HG03025 (cell line): ENCODE measurements around the gene RAE1.

Source experiments
- ATAC-seq: cut with Tn5 transposase; IDR thresholded peaks from one replicate; pipeline ENCODE4 v1.9.1; 2021; ENCODE audit warnings: mild to moderate bottlenecking, moderate library complexity; ENCODE audit not compliant: unreplicated experiment, low FRiP score

RAE1 gene

GRCh38 chr20:57387463-57387862 is 36.4 kb downstream of the RAE1 start:
- no peak for ATAC-seq

DNA sequence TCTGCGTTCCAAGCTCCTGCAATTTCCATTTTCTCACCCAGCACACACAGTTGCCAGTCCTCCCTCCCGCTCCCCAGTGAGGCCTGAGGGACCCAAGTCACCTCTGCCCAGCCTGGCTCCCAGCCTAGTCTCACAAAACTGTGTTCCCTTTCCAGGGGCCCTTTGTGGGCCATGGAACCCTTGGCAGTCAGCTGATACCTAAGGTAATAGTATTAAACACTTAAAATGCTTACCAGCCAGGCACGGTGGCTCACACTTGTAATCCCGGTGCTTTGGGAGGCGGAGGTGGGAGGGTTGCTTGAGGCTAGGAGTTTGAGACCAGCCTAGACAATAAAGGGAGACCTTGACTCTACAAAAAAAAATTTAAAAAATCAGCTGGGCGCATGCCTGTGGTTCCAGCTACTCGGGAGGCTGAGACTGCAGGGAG is 36.9 kb downstream of the RAE1 start:
- ATAC-seq = no peak

GRCh38 chr20:57388953-57389694 is 38.1 kb downstream of the RAE1 start:
- no peak for ATAC-seq

DNA sequence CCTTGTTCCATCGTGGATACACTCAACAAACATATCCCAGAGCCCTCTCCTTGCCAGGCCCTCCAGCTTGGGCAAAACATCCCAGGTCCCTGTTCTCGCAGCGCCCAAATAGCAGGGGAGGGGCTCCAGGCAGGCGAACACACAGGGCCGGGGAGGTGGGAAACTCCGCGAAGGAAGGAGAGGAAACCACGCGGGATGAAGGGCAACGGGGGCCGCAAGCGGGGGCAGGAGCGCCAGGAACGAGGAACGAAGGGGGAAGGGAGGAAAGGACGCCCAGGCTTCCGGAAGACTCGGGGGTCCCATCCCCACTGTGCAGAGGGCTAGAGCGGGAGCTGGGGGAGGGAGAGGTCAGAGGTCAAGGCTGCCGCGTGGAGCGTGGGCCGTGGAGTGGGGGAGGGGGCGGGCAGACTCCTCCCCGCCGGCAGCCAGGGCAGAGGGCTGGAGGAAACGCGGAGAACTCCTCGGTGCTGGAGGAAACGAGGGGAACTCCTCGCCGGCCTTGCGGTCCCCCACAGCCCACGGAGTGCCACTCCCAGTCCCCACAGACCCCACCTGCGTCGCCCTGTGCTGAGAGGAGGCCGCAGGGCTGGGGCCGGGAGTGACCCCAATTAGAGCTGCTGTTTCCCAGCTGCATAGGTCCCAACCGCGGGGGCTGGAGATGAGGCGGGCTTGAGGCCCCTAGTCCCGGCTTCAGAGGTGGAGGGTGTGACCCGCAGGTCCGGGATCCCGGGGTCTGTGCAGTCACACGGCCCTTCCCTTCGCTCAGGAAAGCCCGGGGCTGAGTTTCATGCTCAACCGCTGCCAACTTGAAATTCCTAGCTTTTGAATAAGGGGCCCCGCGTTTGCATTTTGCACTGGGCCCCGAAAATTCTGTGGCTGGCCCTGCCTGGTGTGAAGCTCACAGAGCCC is 38.9 kb downstream of the RAE1 start:
- no peak for ATAC-seq

DNA sequence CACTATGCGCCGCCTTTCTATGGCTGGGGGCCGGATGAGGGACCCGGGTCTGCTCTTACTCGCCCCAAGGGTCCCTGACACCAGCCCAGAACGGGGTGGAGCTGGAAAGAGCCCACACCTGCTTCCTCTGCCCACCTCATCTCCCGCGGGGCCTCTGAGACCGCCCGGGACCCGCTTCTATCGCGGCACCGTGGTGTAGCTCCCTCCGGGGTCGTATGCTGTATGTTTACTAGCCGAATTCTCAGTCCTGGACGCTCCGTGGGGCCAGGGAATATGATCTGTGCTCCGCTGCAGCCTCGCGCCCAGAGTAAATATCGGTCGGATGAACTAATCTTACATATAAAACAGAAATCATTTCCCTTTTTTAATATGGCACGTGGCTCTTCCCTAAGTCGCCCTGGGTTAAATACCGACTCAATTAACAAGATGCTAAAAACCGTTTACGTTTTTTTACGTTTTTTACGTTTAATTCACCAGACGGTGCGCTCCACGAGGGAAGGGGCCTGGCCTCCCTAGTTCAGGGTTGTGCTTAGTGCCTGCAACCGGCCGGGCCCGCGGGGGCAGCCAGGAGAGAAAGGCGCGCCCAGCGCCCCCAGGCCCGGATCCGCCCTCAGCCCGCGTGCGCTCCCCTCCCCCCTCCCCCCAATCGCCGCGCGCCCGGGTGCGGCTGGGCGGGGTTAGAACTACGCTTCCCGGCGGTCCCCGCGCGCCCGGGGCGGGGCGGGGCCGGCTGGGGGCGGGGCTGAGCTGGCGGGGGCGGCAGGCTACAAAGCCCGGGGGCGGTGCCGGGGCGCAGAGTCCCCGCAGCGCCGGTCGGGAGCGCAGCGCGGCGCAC is 39.8 kb downstream of the RAE1 start, which contains the start of gene RBM38:
RBM38 (plus strand) TSS at position 793 of the 835 bp plus-strand sequence. CDS start 186 bp downstream, outside the sequence.
- ATAC-seq = peak; percentile 51

GRCh38 chr20:57391439-57392301 is 40.6 kb downstream of the RAE1 start:
- ATAC-seq = no peak

DNA sequence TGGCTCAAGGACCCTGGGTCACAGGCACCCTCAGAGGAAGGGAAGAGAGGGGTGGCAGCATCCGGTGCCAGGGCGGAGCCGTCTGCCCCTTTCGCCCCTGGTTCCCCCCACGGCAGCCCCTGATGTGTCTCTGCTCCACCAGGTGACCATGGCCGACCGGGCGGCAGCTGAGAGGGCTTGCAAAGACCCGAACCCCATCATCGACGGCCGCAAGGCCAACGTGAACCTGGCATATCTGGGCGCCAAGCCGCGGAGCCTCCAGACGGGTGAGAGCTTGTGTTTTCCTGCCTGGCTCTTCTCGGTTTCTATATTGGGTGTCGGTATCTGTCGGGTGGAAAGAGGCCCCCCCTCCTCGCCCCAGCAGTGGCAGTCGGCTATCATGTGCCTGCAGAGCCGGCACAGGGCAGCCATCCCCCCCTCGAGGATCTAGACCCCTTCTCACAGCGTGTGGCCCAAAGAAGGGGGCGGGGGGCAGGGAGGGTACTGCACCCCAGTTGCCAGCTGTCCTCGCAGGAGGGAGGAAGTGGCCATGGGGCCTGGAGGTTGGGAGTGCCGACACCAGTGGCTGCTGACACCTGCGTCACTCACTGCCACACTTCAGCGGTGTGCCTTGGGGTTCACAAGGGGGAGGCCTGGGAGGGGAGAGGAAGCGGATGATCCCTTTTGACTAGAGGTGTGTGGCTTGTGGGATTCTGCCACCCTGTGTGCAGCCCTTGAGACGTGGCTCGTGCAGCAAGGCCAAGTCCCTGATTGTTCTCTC is 41.6 kb downstream of the RAE1 start:
- no peak for ATAC-seq

GRCh38 chr20:57393321-57394120 is 42.5 kb downstream of the RAE1 start:
- ATAC-seq = no peak

GRCh38 chr20:57394121-57395082 is 43.3 kb downstream of the RAE1 start:
- no peak for ATAC-seq

GRCh38 chr20:57395111-57395966 is 44.3 kb downstream of the RAE1 start:
- no peak for ATAC-seq

GRCh38 chr20:57396212-57396983 is 45.3 kb downstream of the RAE1 start:
- no peak for ATAC-seq

- ATAC-seq = no peak
Observed at GRCh38 chr20:57396984-57397692, 46.1 kb downstream of the RAE1 start.

DNA sequence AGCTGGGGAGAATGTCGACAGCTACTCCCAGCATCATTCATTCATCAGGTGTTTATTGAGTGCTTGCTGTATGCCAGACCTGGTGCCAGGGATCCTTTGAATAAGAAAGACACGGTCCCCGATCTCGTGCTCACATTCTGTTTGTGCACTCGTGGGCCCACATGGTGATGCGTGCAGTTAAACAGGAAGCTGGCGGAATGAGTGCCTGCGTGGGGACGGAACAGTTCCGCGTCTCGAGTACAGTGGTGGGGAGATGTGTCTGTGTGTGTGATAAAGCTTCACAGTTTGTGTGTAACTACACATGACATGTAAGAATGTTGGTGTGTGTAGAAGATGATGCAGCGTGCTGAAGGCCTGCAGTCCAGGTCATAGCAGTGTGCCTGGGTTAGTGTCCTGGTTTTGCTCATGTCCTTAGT is 46.6 kb downstream of the RAE1 start:
- no peak for ATAC-seq

DNA sequence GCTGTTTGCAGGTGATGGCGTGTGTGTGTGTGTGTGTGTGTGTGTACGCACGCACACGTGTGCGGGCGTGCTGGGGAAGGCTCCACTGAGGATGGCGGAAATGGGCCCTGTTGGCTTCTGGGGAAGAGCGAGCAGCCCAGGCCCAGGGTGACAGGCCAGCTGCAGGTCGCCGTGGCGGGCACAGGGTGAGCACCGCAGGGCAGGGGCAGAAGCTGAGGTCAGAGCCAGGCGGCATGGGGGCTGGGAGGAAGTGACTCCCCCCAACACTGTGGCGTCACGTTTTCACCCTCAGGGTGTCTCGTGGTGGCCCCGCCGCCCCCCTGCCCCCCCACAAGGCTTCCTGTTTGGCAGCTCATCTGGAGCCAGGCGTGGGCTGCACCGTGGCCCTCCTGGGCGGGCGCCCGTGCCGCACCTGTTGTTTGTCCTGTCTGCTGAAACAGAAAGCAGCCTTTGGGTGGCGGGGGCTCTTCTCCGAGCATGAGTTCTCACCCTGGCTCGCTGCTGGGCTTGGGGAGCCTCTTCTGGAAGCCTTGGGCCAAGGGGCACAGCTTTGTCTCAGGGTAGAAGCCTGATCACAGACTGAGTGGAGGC is 47.3 kb downstream of the RAE1 start:
- ATAC-seq = peak; percentile 45
